NCI-H1105 (cell line): Measurements from ENCODE around the gene CEP112.

ENCODE experiments used
- DNase-seq: peaks from one replicate; lab custom pipeline; 2025; lab: John Stamatoyannopoulos, UW

Gene CEP112

GRCh38 chr17:66076546-66077190 lies 115.3 kb downstream of the CEP112 start:
- DNase-seq = no peak

- DNase-seq = no peak
Measured at GRCh38 chr17:66073384-66073783, 118.5 kb downstream of the CEP112 start.

- DNase-seq = no peak
Measured at GRCh38 chr17:66063686-66064085, 128.2 kb downstream of the CEP112 start.

DNA sequence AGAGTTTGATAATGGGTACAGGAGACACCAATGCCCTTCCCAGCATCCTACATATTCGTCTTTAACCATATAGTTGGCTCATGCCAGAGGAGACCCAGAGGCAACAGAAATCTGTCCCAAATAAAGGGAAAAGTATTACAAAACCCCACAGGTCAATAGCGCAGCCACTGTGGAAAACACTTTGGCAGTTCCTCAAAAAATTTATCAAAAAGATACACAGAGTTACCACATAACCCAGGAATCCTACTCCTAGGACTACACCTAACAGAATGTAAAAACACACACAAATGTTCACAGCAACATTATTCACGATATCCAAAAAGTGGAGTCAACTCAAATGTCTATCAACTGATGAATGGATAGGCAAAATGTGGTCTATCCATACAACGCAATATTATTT lies 135.8 kb downstream of the CEP112 start:
- no peak for DNase-seq

DNA sequence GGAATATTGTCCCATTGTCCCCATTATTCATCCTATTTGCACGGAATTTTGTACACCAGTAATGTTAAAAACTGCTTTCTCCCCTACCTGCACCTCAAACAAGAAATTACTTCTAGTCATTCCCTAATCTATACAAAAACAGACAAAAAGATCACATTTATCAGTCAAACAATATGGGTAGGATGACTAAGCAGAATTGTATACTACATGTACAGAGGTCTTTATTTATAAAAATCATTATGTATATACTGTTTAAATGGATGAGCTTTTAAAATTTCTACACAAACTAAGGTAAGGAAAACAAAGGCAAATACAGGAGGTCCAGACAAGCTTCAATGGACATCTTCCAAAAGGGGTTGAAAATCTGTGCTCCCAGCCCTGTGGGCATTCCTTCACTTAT lies 137.7 kb downstream of the CEP112 start:
- no peak for DNase-seq

DNA sequence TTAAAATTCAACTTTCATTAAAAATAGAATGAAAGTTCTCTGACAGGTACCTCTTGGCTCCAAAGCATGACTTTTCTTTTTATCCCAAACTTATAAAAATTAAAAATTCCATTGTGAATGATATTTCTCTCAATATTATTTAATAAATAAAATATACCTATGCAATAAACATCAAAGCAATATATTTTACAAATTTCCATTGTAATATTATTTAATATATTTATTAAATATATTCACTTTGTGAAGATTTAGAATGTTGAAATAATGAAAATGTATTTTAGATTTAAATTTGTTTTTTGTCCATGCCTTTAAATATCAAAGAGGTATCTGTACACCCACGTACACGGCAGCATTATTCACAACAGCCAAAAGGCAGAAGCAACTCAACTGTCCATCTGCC lies 147.8 kb downstream of the CEP112 start:
- no peak for DNase-seq

DNA sequence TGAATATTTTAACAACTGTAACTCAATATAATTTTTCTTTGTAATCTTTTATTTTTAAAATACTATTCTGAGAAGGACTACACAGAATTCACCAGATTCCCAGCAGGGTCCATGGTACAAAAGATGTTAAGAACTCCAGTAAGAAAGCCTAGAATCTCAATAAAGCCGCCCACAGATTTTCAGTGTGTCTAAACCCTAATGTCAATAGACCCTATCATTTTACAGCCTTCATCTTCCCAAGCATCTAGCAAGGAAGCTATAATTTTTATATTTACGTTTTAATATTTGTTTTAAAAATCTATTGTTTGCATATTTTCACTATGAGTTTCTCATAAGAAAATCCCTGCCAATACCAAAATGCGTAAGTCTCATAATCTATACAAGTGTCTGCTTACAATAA lies 148.5 kb downstream of the CEP112 start:
- no peak for DNase-seq

DNA sequence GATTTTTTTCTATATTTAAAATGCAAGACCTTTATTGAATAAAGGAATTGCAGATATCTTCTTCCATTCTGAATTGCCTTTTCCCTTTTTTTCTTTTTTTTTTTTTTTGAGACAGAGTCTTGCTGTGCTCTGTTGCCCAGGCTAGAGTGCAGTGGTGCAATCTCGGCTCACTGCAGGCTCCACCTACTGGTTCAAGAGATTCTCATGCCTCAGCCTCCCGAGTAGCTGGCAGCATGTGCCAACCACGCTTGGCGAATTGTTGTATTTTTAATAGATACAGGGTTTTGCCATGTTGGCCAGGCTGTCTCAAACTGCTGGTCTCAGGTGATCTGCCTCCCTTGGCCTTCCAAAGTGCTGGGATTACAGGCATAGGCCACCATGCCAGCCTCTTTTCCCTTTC lies 151.5 kb downstream of the CEP112 start:
- no peak for DNase-seq

DNA sequence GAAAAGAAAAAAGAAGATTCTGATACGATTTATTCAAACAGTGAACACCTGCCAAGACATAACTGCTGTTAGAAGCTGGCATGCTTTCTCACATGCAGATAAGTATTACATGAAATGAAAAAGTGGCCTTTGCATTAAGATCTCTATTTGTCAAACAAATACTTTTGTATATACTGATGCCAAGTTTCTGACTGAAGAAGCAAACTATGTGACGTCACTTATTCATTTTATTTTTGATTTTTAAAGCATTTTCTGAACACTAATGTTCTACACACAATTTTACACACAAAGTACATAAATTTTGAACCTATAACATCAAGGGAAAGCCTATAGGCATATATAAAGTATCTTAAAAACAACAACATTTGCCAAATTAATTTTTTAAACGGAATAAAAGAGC lies 153.8 kb downstream of the CEP112 start:
- DNase-seq = no peak

GRCh38 chr17:66037221-66037620 lies 154.7 kb downstream of the CEP112 start:
- no peak for DNase-seq

DNA sequence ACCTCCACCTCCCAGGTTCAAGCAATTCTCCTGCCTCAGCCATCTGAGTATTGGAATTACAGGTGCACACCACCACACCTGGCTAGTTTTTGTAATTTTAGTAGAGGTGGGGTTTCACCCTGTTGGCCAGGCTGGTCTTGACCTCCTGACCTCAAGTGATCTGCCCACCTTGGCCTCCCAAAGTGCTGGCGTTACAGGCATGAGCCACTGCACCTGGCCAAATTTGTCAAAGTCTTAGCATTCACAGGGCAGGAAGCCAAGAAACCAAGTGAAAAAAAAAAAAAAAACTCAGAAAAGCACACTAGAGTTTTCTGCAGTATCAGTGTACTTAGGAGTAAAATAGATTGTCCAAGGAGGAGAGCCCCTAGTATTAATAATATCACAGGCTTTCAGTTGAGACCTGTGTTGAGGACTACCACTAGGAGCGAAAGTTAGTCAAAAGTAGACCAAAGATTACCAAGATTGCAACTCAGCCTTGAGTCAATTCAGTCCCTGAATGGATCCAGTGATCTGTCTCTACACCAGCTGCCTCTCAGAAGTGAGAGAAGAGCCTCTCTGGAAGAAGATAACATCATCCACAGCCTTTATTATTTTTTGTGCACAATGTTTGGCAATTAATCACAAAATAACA lies 159.7 kb downstream of the CEP112 start:
- no peak for DNase-seq

DNA sequence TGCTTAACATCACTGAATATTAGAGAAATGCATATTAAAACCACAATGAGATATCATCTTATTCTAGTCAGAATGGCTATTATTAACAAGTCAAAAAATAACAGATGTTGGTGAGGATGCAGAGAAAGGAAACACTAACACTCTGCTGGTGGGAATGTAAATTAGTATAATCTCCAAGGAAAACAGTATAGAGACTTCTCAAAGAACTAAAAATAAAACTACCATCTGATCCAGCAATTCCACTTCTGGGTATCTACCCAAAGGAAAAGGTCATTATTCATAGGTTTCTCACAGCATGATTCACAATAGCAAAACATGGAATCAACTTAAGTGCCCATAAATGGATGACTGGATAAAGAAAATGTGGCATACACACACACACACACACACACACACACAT lies 166.4 kb downstream of the CEP112 start:
- DNase-seq = no peak

- DNase-seq = no peak
Measured at GRCh38 chr17:66021757-66022156, 170.2 kb downstream of the CEP112 start.

DNA sequence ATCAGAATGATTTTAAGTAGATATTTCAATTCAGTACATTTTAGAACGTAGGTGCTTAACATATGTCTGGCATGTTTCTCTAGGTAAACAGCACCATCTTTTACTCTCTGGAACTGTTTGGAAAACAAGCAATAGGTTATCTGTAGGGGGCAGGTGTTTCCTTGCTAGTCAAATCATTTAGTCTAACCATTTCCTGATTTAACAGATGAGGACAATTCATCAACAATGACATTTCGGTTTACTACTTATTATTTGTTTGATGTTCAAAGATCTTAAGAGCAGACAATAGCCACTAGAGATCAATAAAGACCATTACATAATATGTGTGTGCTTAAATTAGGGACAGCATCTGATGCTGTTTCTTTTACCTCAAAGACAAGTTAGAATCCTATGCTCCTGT lies 173.1 kb downstream of the CEP112 start:
- no peak for DNase-seq

GRCh38 chr17:66016231-66016630 lies 175.7 kb downstream of the CEP112 start:
- no peak for DNase-seq

GRCh38 chr17:66008680-66009079 lies 183.3 kb downstream of the CEP112 start:
- DNase-seq = no peak

- no peak for DNase-seq
Measured at GRCh38 chr17:66006654-66007053, 185.3 kb downstream of the CEP112 start.

DNA sequence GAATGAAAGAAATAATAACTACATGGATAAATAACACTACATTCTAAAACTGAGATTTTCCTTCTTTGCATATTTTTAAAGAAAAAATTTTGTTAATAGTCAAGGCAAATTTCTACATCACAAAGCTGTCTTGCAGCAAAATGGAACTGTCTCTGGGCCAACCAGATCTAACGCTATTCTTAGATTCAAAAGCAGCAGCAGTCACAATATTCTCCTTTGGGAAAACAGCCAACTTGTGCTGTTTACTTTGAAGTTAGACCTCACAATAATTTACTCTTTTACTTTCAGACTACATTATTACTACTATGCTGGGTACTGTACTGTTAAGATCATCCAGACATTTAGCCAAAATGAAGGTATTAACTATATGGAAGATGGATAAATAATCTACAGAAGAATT lies 189.1 kb downstream of the CEP112 start:
- no peak for DNase-seq

DNA sequence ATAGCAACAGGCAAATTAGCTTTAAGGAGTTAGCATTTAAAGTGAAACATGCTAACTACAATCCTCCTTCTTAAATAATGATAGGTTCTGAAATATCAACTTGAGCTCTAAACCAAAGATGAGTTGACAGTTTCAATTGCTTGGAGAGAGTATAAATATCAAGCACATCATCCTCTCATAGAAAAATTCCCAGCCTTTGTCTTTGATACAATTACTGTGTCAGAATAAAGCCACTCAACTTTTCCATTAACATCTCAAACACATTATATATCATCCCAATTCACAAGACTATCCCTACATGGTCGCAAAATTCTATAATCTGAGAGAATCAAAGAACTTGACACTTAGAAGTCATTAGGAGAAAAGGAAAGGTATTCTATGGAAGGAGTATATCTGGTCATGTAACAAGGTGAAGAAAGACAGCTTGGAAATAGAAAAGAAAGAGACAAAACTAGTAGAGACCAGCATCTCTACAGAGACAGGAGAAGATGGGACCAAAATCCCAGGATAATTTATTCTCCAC lies 189.8 kb downstream of the CEP112 start:
- DNase-seq = no peak

DNA sequence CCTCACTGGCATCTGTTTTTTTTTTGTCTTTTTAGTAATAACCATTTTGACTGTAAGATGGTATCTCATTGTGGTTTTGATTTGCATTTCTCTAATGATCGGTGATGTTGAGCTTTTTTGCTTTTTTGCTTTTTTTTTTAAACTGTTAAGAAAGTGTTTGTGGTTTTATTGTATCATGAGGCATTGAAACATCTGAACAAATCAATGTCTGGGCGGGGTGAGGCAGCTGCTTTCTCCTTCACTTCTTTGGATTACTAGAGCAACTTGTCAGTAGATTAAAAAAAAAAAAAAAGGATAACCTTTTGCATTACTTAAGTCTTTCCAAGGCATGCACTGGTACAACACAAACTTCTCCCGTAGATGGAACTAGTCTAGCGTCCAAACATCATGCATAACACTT lies 191.7 kb downstream of the CEP112 start:
- no peak for DNase-seq

GRCh38 chr17:65998675-65999074 lies 193.3 kb downstream of the CEP112 start:
- no peak for DNase-seq

DNA sequence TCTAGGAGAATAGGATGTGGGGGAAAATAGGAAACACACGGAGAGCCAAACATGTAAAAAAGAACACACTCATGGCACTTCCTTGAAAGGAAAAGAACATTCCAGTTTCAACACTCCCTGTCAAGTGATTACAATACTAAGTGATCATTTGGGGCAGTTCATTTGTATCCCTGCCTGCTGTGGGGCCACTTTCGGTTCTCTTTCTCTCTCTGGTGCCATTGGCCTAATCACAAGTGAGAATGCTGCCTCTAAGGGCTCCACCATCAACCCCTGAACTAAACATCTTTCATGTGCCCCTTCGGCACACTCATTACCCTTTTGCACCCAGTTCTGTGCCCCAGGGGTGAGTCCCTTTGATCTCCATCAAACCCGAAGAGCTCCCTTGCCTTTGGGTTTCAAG lies 197.3 kb downstream of the CEP112 start:
- DNase-seq = no peak

DNA sequence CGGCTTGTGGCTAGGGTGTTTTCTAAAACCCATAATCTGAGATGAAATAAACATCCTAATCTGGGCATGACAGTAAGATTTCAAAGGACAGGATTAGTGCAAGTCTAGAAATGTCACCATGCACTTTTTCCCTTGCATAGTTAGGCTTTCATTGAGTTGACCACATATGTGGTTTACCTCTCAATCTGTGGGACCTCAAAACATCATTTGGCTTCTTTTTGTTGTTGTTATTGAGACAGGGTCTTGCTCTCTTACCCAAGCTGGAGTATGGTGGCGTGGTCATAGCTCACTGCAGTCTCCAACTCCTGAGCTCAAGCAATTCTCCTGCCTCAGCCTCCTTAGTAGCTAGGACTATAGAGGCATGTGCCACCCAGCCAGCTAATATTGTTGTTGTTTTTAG lies 197.8 kb downstream of the CEP112 start:
- DNase-seq = no peak

- no peak for DNase-seq
Measured at GRCh38 chr17:65990593-65990992, 201.3 kb downstream of the CEP112 start.
